Glutamatergic neuron (in vitro differentiated cells): ENCODE results near the gene FOXD2. TPM values are rescaled to one million over a fixed set of nuclear protein-coding genes. Genes with fewer than 3 reads are reported as not detected.

Source experiments
- DNase-seq: peaks from one replicate; pipeline ENCODE4 v3.0.0; 2022
- H3K27ac Mint-ChIP-seq: one replicate; pipeline ENCODE4 v1.8.0; 2020; ENCODE audit warnings: mild to moderate bottlenecking, mixed read lengths, inconsistent platforms; ENCODE audit not compliant: unreplicated experiment
- H3K27me3 Mint-ChIP-seq: one replicate; pipeline ENCODE4 v1.8.0; 2020; ENCODE audit warnings: mild to moderate bottlenecking, moderate library complexity, mixed read lengths, inconsistent platforms; ENCODE audit not compliant: unreplicated experiment
- H3K36me3 Mint-ChIP-seq: one replicate; pipeline ENCODE4 v1.8.0; 2020; ENCODE audit warnings: mild to moderate bottlenecking, mixed read lengths, inconsistent platforms; ENCODE audit not compliant: unreplicated experiment
- H3K4me1 Mint-ChIP-seq: one replicate; pipeline ENCODE4 v1.8.0; 2020; ENCODE audit warnings: mild to moderate bottlenecking, low read depth, mixed read lengths, inconsistent platforms; ENCODE audit not compliant: unreplicated experiment
- H3K4me3 Mint-ChIP-seq: one replicate; pipeline ENCODE4 v1.8.0; 2020; ENCODE audit warnings: mild to moderate bottlenecking, mixed read lengths, inconsistent platforms; ENCODE audit not compliant: unreplicated experiment
- H3K9me3 Mint-ChIP-seq: one replicate; pipeline ENCODE4 v1.8.0; 2020; ENCODE audit warnings: mild to moderate bottlenecking, moderate library complexity, mixed read lengths, inconsistent platforms; ENCODE audit not compliant: unreplicated experiment
- CTCF ChIP-seq: fragments of 200-600 bp; sonication (generic); IDR thresholded peaks from one replicate; pipeline ENCODE4 v1.5.0; 2021; ENCODE audit not compliant: partially characterized antibody, unreplicated experiment
- total RNA-seq: library from RNA; stranded (reverse); fragmentation: NEBNext Ultra II Directional; extraction: Animal tissue kit (Norgen Biotek cat#: 25700); gene quantifications from one replicate; pipeline ENCODE4 v1.2.1, GENCODE V29; 2021; ENCODE audit not compliant: unreplicated experiment

Gene FOXD2
- total RNA-seq, 1 donor from 2014 or later, result not detected

- no peak for DNase-seq
- peaks cover 6% of the 10 kb centered on the region for H3K9me3 Mint-ChIP-seq
- TF ChIP-seq CTCF, result no peak
- H3K27ac Mint-ChIP-seq, result no peak overlapping the region
- H3K4me1 Mint-ChIP-seq, result no peaks in the 10 kb centered on the region
- H3K36me3 Mint-ChIP-seq, result no peaks in the 10 kb centered on the region
- no peak overlapping the region for H3K4me3 Mint-ChIP-seq
- peaks cover 27% of the 10 kb centered on the region for H3K27me3 Mint-ChIP-seq
Observed at GRCh38 chr1:47420547-47420946, 17.3 kb upstream of the FOXD2 start.

- DNase-seq, result no peak
- Mint-ChIP-seq H3K9me3 (no peaks in the 10 kb centered on the region), H3K27ac (no peak overlapping the region), H3K36me3 (no peaks in the 10 kb centered on the region), H3K4me3 (no peak overlapping the region), H3K27me3 (peaks cover 11% of the 10 kb centered on the region), H3K4me1 (peaks cover 2% of the 10 kb centered on the region)
- TF ChIP-seq CTCF, result no peak
Observed at GRCh38 chr1:47423872-47424271, 14.0 kb upstream of the FOXD2 start.

DNA sequence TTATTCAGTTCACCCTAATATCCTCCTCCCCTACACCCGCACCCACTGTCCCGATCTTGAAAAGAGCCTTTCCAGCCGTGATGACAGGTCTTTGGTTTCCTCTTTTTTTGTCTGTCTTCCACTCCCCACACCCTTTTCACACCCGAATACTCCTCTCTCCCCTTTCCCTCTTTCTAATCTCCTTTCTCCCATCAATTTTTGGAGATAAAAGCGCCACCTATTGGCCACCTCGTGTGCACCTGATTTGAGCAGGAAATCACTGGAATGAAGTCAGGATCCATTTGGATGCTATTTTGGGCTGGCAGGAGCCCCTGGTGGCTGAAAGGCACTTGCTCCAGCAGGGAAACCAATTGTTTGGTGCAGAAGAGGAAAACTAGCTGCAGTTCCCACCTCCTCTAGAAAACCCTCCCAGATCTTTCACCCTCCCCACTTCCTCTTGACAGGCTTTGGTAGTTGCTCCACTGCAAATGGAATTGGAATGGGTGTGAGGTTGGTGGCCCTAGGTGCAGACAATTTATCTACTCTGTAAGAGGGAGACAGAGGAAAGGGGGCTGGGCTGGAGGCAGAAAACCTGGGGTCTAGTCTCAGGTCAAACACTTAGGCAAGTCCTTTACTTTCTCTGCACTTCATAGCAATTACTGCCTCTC is 13.4 kb upstream of the FOXD2 start:
- Mint-ChIP-seq H3K27ac (no peak overlapping the region), H3K9me3 (no peaks in the 10 kb centered on the region), H3K27me3 (peaks cover 8% of the 10 kb centered on the region), H3K36me3 (no peaks in the 10 kb centered on the region), H3K4me3 (no peak overlapping the region), H3K4me1 (peaks cover 2% of the 10 kb centered on the region)
- peak; percentile 58 for DNase-seq
- peak; percentile 86 for TF ChIP-seq CTCF

DNA sequence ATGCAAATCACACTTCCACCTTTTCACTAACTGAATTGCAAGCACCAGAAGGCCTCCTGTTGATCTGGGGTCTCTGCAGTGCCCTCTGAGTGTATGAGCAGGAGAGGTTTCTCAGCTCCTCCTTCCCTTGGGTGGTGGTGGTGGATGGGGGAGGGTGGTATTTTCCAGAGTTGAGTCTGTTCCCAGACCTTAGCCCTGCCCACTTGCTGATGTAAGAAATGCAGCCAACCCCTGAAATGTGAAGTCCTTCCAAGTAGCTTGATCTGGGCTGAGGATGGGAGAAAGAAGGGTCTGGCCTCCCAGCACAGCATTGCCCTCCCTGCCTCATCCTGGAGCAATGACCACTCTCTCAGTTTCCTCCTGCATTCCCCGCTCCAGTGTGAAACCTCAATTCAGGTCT is 6.3 kb upstream of the FOXD2 start:
- peaks cover 30% of the 10 kb centered on the region for H3K27me3 Mint-ChIP-seq
- no peak overlapping the region for H3K4me3 Mint-ChIP-seq
- no peak overlapping the region for H3K27ac Mint-ChIP-seq
- H3K36me3 Mint-ChIP-seq, result peaks cover 4% of the 10 kb centered on the region
- no peak for DNase-seq
- H3K4me1 Mint-ChIP-seq, result peaks cover 9% of the 10 kb centered on the region
- TF ChIP-seq CTCF, result no peak
- H3K9me3 Mint-ChIP-seq, result peaks cover 4% of the 10 kb centered on the region
